Measurements from ENCODE around the gene ALKBH4.
"Not testable (repeated sequence)": the region's sequence is repeated elsewhere in the genome, so short reads cannot be mapped to it uniquely, and the experiment has no call there.

The ALKBH4 gene

DNA sequence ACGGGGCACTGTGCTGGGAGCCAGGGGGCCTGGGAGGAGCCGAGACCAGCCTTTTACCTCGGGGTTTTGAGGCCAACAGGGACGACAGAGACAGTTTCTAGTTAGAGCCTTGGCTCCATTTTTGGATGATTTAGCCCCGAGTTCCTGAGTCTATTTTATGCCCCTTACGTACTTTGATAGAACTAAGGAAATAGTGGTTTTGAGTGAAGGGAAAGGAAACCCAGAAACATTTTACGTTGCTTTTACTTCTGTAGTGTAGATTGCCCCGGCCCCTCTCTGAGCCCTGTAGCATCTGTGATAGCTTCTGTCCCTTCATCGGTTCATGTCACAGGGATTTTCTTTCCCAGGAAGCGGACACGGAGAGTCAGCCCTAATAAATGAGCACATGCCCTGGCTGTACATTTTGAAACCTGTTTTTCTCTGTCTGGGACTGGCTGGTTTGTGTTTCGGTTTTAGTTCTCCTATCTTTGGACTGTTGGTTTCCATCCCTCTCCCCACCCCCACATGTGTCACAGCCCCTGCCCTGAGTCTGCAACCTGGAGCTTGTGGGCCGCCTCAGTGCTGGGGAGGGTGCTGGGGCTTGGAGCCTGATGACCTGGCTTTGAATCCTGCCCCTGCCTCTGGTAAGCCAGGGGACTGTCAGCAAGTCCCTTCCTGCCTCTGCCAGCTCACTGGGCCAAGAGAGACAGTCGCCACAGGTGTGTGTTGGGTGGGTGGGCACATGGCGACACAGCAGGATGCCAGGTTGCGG, 38.2 kb downstream of the ALKBH4 start:
- DNase-seq (ENCODE audit: low spot score), result peak; percentile 83

DNA sequence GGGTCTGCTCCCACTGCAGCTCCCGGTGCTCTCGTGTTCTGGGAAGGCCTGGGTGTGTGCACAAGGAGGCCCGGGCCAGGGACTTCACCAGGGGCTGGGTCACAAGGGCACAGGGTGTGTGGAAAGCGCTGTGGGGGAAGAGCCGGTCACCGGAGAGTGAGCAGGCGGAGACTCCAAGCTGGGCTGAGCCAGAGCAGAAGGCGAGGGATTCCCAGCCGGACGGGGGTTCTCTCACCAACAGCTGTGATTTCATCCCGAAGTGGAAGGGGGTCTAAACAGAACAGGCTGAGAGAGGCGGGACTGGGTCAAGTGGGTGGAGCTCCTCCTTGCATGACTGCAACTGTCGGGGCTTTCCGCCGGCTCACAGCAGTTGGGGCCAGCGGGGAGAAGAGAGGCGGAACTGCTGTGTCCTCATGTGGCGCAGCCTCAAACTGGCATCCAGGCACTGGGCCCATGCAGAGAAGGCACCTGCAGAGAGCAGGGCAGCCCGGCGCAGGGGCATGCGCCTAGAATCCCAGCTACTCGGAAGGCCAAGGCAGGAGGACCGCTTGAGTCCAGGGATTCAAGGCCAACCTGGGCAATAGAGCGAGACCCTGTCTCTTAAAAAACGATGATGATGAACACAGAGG, 38.9 kb downstream of the ALKBH4 start:
- DNase-seq (ENCODE audit: low spot score), result peak; percentile 89

DNA sequence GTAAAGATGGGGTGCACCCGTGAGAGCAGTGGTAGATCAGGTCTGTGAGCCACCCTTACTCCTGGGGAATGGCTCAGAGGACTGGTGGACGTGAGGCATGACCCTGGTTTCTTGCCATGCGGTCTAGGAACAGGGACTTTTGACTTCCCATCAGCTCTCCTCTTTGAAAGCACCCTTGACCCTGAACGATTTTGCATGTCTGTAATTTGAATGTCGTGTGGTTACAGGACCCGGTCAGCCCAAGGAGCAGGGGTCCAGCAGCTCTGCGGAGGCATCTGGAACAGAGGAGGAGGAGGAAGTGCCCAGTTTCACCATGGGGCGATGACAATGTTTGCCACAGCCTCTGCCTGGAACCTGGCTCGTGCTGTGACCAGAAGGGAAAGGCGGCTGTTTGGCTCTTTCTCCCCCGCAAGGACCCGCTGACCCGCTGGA, 39.9 kb downstream of the ALKBH4 start:
- peak; percentile 53 for DNase-seq (ENCODE audit: low spot score)

DNA sequence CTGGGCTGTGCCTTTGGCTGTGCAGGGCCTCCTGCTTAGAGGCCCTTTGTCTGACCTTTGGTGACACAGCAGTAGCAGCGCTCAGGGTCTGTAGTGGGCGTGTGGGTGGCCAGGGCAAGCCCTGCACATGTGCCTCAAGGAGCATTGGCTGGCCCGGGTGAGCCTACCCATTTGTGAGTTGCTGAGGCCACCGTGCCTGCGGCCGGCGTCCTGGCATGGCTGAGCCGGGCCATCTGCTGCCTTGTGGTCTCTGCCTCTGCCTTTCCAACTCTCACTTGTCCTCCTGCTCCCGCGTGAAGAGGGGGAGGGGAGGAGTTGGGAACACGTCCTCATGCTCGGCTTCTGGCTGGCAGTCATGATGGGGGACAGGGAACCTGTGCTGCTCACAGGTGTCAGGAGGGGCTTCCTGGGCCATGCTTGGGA, 40.5 kb downstream of the ALKBH4 start:
- DNase-seq (ENCODE audit: low spot score), result no peak

DNA sequence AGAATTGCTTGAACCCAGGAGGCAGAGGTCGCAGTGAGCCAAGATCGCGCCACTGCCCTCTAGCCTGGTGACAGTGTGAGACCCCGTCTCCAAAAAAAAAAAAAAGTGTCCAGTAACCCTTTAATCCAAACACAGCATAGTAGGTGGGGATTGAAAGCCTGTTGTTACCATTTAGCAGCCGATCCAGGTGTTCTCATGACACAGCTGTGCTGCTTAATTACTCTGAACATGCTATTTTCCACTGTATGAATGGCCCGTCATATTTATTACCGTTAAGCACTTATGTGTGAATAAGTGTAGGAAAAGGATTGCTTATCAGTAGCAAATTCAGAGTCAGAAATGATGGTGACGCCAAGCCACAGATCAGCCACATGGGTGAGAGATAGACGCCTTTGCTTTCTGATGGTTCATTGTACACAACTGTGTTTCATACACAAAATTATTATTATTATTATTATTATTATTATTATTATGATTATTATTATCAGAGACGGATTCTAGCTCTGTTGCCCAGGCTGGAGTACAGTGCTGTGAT, 42.9 kb downstream of the ALKBH4 start:
- DNase-seq (ENCODE audit: low spot score), result no peak

DNA sequence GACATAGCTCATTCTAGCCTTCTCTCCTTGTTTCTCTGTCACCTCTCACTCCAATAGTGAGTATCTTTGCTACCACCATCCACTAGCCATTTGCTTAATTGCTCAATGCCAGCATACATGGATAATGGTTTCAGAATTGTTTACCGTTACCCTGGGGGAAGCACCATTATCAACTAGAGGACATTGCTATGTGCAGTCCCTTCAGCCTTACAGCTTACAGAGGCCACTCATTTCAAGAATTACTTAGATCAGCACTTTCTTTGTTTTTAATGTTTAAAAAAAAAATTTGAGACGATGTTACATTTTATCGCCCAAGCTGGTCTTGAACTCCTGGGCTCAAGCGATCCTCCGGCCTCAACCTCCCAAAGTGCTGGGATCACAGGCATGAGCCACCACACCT, 46.1 kb downstream of the ALKBH4 start:
- no peak for DNase-seq (ENCODE audit: low spot score)

DNA sequence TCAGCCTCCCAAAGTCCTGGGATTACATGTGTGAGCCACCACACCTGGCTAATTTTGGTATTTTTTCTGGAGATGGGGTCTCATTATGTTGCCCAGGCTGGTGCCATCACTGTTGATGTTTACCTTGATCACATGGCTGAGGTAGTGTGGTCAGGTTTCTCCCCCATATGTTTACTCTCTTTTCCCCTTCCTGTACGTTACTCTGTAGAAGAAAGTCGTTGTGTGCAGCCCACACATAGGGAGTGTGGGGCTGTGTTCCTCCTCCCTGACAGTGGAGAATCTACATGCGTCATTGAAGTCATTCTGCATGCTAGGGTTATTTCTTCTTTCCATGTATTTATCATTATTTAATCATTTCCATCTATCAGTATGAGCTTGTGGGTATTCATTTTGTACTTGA, 47.6 kb downstream of the ALKBH4 start:
- DNase-seq (ENCODE audit: low spot score), result no peak

DNA sequence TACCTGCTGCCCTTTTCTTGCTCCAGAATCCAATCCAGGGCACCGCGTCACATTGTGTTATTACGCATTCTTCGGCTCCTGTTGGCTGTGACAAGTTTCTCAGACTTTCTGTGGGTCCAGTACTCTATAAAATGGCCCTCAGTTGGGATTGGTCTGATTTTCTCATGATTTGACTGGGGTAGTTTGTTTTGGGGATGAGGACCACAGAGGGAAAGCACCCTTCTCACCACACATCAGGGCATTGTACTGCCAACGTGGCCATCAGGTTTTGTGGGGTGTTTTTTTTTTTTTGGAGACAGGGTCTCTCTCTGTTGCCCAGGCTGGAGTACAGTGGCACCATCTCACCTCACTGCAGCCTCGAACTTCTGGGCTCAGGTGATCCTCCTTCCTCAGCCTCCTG, 48.3 kb downstream of the ALKBH4 start:
- no peak for DNase-seq (ENCODE audit: low spot score)

DNA sequence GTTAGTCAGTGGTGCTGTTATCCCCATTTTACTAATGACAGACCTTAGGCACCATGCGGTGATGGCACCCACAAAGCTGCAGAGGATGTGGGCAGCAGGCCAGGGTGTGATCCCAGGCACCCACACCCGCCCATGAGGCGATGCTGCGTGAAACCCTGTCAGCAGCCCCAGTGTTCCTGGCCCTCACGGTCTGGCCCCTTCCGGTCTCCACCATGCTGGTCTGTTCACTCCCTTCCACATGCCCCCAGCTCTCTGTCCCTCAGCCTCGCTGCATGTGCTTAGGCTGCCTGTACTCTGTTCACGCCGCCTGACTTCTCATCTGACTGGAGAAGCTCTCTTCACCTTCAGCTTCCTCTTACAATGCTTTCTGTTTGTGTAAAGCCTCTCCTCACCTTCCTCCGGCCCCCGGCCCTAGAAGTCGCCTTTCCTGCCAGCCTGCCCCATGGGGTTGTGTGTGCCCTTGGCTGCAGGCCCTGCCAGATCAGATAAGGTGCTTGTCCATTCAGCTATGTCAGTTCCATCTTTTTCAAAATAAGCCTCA, 48.9 kb downstream of the ALKBH4 start:
- peak; percentile 57 for DNase-seq (ENCODE audit: low spot score)

DNA sequence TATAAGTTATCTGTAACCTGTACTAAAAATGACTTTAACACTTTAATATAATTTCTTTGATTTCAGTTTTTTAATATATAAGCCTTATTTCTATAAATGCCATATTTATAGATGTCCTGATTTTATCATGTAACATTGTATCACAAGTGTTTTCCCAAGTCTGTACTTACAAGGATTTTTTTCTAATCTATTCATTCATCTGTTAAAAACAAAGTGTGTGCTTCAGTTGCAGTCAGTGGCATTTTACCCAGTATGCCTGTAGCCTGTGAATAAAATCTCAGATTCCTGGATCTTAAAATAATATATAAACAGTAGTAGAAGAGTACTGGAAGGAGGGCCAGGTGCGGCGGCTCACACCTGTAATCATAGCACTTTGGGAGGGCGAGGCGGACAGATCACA, 51.1 kb downstream of the ALKBH4 start:
- DNase-seq (ENCODE audit: low spot score), result no peak

DNA sequence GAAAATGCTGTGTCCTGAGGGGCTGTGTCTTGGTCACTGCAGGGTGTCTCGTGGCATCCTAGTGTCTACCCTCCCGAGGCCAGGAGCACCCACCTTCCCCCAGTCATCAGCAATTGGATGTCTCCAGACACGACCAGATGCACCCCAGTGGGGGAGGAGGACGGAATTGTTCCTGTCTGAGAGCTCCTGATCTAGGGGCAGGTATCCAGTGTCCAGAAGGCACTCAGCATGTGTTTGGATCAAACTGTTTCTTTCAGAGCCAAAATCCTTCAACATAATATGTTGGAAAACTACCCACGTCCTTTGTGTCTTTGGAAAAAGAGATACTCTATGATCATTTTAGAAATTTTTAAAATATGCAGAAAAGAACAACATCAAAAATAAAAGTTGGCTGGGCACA, 51.6 kb downstream of the ALKBH4 start:
- no peak for DNase-seq (ENCODE audit: low spot score)

DNA sequence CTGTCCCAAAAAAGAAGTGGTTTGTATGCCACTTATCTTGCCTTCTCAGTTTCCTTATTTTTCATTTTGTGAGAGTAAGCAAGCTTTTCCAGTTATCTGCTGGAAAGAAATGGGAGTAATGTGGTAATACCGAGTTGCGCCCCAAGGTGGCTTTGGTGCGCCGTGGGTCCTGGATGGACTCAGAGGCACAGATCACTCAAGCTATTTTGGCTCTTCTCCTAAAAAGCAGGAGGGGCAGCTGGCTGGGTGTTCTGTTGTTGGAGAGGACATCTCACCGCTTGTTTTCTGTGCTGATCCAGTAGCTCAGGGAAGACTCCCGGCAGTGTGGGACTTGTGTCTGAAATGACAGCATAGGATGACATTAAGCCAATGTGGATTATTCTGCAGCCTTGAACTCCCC, 52.1 kb downstream of the ALKBH4 start:
- no peak for DNase-seq (ENCODE audit: low spot score)

DNA sequence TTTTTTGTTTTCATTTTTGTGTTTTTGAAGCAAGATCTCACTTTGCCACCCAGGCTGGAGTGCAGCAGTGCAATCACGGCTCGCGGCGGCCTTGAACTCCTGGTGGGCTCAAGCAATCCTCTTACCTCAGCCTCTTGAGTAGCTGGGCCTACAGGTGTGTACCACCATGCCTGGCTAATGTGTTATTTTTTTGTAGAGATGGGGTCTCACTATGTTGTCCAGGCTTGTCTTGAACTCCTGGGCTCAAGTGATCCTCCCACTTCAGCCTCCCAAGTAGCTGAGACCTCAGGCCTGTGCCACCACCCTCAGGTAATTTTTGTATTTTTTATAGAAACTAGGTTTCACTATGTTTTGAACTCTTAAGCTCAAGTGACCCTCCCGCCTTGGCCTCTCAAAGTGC, 53.7 kb downstream of the ALKBH4 start:
- DNase-seq (ENCODE audit: low spot score), result no peak

DNA sequence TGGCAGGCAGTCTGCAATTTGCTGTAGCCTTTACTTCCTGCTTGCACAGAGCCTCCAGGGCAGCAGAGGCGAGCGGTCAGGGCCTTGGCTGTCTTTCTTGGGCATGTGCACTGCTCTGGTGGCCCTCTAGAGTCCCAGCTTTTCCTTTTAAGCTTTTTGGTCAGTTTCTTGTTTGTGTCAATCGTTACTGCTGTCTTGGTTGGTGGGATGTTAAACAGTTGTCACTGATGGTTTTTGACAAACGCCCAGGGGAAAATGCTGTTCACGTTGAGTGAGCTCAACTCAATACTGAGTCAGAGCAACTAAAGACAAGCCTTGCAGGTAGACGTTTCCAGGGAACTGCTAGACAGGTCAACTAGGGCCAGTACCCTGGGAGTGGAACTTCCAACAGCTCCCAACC, 54.5 kb downstream of the ALKBH4 start:
- no peak for DNase-seq (ENCODE audit: low spot score)

DNA sequence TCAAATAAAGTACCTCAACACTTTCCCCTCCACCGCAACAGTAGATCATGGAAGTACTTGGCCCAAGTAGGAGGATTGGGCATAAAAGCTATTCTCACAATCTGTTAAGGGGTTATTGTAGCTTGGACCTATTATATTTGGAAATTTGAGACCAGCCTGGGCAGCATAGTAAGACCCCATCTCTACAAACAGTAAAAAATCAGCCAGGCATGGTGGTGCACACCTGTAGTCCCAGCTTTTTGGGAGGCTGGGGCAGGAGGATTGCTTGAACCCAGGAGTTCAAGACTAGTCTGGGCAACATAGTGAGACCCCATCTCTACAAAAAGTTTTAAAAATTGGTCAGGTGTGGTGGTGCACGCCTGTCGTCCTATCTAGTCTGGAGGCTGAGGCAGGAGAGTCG, 55.3 kb downstream of the ALKBH4 start:
- no peak for DNase-seq (ENCODE audit: low spot score)

DNA sequence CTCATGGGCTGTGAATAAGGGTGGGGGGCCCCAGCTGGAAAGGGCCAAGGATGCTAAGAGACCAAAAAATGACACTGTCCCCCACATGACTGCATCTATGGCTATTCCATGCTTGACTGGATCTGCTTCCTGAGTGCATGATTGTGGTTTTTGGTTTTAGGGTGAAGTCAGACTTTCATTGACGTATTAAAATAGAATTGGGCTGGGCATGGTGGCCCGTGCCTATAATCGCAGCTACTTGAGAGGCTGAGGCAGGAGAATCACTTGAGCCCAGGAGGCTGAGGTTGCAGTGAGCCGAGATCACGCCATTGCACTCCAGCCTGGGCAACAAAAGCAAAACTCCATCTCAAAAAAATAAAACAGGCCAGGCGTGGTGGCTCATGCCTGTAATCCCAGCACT, 56.1 kb downstream of the ALKBH4 start:
- DNase-seq (ENCODE audit: low spot score), result not testable (repeated sequence)

DNA sequence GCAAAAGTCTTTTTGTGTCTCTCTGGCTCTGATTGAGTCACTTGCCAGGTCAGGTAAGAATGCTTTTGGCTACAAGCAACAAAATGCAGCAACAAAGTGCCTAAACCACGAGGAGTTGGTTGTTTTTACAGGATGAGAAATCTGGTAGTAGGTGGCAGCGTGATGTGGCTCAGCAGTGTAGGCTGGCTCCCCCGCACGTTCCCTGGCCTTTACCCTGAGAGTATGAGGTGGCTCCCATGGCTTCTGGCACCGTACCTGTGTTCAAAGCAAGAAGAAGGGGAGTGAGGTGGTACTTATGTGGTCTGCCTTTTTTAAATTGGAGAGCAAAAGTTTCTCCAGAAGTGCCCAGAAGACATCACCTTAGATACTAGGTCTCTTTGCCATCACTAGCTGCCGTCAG, 56.8 kb downstream of the ALKBH4 start:
- no peak for DNase-seq (ENCODE audit: low spot score)
